Mesenchymal stem cell (in vitro differentiated cells and primary cell): ENCODE data around the gene MPZL1.

Experiments used
- DNase-seq: peaks from one replicate; pipeline ENCODE4 v3.0.0-alpha.2; 2013
- H2AFZ ChIP-seq: one replicate; pipeline ENCODE4 v1.6.1; 2013; ENCODE audit warnings: low read depth, mild to moderate bottlenecking, control low read depth, inconsistent platforms, low read length, moderate library complexity
- H2AK5ac ChIP-seq: 2 replicates; pipeline ENCODE4 v1.6.1; 2013; ENCODE audit warnings: low read length, moderate library complexity, mild to moderate bottlenecking, inconsistent platforms; ENCODE audit not compliant: severe bottlenecking
- H2BK120ac ChIP-seq: one replicate; pipeline ENCODE4 v1.6.1; 2013; ENCODE audit warnings: low read depth, mild to moderate bottlenecking, inconsistent platforms, low read length, moderate library complexity
- H2BK12ac ChIP-seq, 2 experiments: one replicate each; pipeline ENCODE4 v1.6.1; 2013; ENCODE audit warnings: inconsistent platforms in 2 of 2, low read length in 2 of 2, mild to moderate bottlenecking in 2 of 2, moderate library complexity in 2 of 2, control low read depth in 1 of 2
- H2BK15ac ChIP-seq: one replicate; pipeline ENCODE4 v1.6.1; 2013; ENCODE audit warnings: mild to moderate bottlenecking, low read depth, inconsistent platforms; ENCODE audit not compliant: poor library complexity, severe bottlenecking
- H2BK5ac ChIP-seq: 2 replicates; pipeline ENCODE4 v1.6.1; 2013; ENCODE audit warnings: low read depth, mild to moderate bottlenecking, low read length, control low read depth, inconsistent platforms; ENCODE audit not compliant: poor library complexity, severe bottlenecking
- H3K14ac ChIP-seq, 2 experiments: one replicate each; pipeline ENCODE4 v1.6.1; 2013; ENCODE audit warnings: inconsistent platforms in 2 of 2, low read length in 2 of 2, control low read depth in 1 of 2, mild to moderate bottlenecking in 1 of 2, moderate library complexity in 1 of 2
- H3K18ac ChIP-seq, 2 experiments: one replicate each; pipeline ENCODE4 v1.6.1; 2013; ENCODE audit warnings: inconsistent platforms in 2 of 2, low read length in 2 of 2, control low read depth in 1 of 2, low read depth in 1 of 2, mild to moderate bottlenecking in 1 of 2
- H3K23ac ChIP-seq, 2 experiments: one replicate each; pipeline ENCODE4 v1.6.1; 2013; ENCODE audit warnings: inconsistent platforms in 2 of 2, low read length in 2 of 2, mild to moderate bottlenecking in 2 of 2, moderate library complexity in 2 of 2, control low read depth in 1 of 2
- H3K27ac ChIP-seq: 2 replicates; pipeline ENCODE4 v1.5.1; 2013; ENCODE audit warnings: mild to moderate bottlenecking, moderate library complexity, low read length, control low read depth, inconsistent platforms; ENCODE audit not compliant: poor library complexity, severe bottlenecking
- H3K27me3 ChIP-seq, 2 experiments: 2 replicates each; pipeline versions ENCODE4 v1.6.1 to v1.7.0; 2013; ENCODE audit warnings: low read length in 2 of 2, mild to moderate bottlenecking in 2 of 2, moderate library complexity in 2 of 2, control low read depth in 1 of 2, inconsistent platforms in 1 of 2; ENCODE audit not compliant: control insufficient read depth in 1 of 2, insufficient read depth in 1 of 2
- H3K36me3 ChIP-seq, 2 experiments: 2 replicates each; pipeline versions ENCODE4 v1.6.1 to v1.7.0; 2013; ENCODE audit warnings: low read length in 2 of 2, control low read depth in 1 of 2, inconsistent platforms in 1 of 2, low read depth in 1 of 2, mild to moderate bottlenecking in 1 of 2; ENCODE audit not compliant: insufficient read depth in 2 of 2, control insufficient read depth in 1 of 2
- H3K4ac ChIP-seq, 2 experiments: one replicate each; pipeline ENCODE4 v1.6.1; 2013; ENCODE audit warnings: inconsistent platforms in 2 of 2, low read length in 2 of 2, mild to moderate bottlenecking in 2 of 2, moderate library complexity in 2 of 2, control low read depth in 1 of 2, low read depth in 1 of 2
- H3K4me1 ChIP-seq: 2 replicates; pipeline ENCODE4 v1.6.1; 2013; ENCODE audit warnings: low read depth, low read length, control low read depth; ENCODE audit not compliant: control insufficient read depth, insufficient read depth
- H3K4me2 ChIP-seq: 2 replicates; pipeline ENCODE4 v1.6.1; 2013; ENCODE audit warnings: low read length, mild to moderate bottlenecking, inconsistent platforms; ENCODE audit not compliant: poor library complexity, severe bottlenecking
- H3K4me3 ChIP-seq, 2 experiments: 2 replicates each; pipeline versions ENCODE4 v1.5.1 to v1.7.0; 2013; ENCODE audit warnings: low read length in 2 of 2, mild to moderate bottlenecking in 2 of 2, control low read depth in 1 of 2, low read depth in 1 of 2; ENCODE audit not compliant: insufficient read depth in 1 of 2
- H3K79me1 ChIP-seq: replicated peaks from 2 replicates; pipeline ENCODE4 v1.6.1; 2013; ENCODE audit warnings: mild to moderate bottlenecking, control low read depth, low read length, inconsistent platforms; ENCODE audit not compliant: poor library complexity, severe bottlenecking
- H3K9ac ChIP-seq: 2 replicates; pipeline ENCODE4 v1.7.0; 2013; ENCODE audit warnings: mild to moderate bottlenecking, low read length, moderate library complexity
- H3K9me3 ChIP-seq: 2 replicates; pipeline ENCODE4 v1.7.0; 2013; ENCODE audit warnings: mild to moderate bottlenecking, low read length; ENCODE audit not compliant: control insufficient read depth
- H4K8ac ChIP-seq: one replicate; pipeline ENCODE4 v1.6.1; 2013; ENCODE audit warnings: inconsistent platforms, mild to moderate bottlenecking, low read length, moderate library complexity
- H4K91ac ChIP-seq: one replicate; pipeline ENCODE4 v1.6.1; 2013; ENCODE audit warnings: mild to moderate bottlenecking, low read length, inconsistent platforms
- WGBS: methylation state at CpG from one replicate; pipeline ENCODE4 v1.1.7; 2013; ENCODE audit warnings: mixed read lengths; 5-methylcytosine and 5-hydroxymethylcytosine counted together

Gene MPZL1

DNA sequence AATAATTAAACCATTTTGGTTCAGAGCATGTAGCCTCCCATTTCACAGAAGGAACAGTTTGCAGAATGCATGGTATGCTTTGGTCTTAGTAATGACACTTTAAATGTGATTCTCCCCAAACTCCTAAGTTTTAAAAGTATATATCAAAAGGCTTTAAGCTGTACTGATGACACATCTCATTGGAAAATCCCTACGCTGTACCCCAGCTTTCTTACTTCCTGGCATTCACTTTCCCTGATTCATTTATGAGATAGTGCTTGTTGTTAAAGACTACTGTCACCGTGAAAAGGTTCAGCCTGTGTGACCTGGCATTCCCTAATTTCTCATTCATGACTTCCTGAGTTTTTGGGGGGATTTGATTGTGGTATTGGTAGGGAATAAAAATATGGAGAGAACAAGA lies 53.4 kb downstream of the MPZL1 start:
- no peak overlapping the region for H3K27ac ChIP-seq
- H3K9ac ChIP-seq, result peak overlapping the region; percentile 13
- no peak overlapping the region for H3K14ac ChIP-seq
- H3K36me3 ChIP-seq, result peaks cover 16 to 64% of the 10 kb centered on the region in 2 experiments
- no peak overlapping the region for H2BK120ac ChIP-seq
- DNase-seq, result peak; percentile 77
- no peak overlapping the region for H2AFZ ChIP-seq
- no CpG with 5 or more reads among the region's 2 CpGs for WGBS
- no peak overlapping the region for H2AK5ac ChIP-seq
- H3K79me1 ChIP-seq, result peaks cover 22% of the 10 kb centered on the region
- no peaks in the 10 kb centered on the region for H3K27me3 ChIP-seq
- no peak overlapping the region for H4K91ac ChIP-seq
- H3K4ac ChIP-seq, result no peak overlapping the region
- no peak overlapping the region for H3K4me2 ChIP-seq
- no peak overlapping the region for H2BK5ac ChIP-seq
- no peak overlapping the region for H2BK12ac ChIP-seq
- H3K18ac ChIP-seq, result no peak overlapping the region
- no peak overlapping the region for H4K8ac ChIP-seq
- H2BK15ac ChIP-seq, result no peak overlapping the region
- H3K9me3 ChIP-seq, result no peaks in the 10 kb centered on the region
- H3K4me3 ChIP-seq, result no peak overlapping the region
- no peak overlapping the region for H3K23ac ChIP-seq
- H3K4me1 ChIP-seq, result peaks cover 4% of the 10 kb centered on the region

DNA sequence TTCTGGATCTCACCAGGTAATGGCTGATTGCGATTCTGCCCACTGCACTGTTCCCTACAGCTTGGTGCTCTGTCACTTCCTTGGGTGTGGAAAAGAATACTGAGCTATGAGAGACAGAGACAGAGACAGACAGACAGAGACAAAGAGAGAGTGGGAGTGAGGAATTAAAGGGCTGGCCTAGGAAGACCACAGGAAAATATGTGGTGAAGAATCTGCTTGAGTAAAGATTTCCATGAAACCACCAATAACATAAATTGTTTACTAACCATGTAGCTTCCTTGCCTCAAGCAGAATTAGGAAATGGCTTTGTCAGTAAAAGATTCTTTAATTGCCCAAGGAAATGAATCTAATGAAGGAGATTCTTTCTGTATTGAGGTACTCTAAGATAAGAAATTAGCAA lies 54.4 kb downstream of the MPZL1 start:
- Histone ChIP-seq H3K27ac (no peak overlapping the region), H3K18ac (peak overlapping the region in 1 of 2 experiments; percentile 46), H2BK120ac (no peak overlapping the region), H3K4me3 (no peak overlapping the region), H3K23ac (no peak overlapping the region), H4K91ac (no peak overlapping the region), H3K36me3 (peaks cover 16 to 68% of the 10 kb centered on the region in 2 experiments), H2AK5ac (no peak overlapping the region), H3K27me3 (no peaks in the 10 kb centered on the region), H3K4me1 (peaks cover 4% of the 10 kb centered on the region), H3K9ac (no peak overlapping the region), H2BK5ac (no peak overlapping the region), H3K9me3 (no peaks in the 10 kb centered on the region), H2AFZ (no peak overlapping the region), H3K4me2 (no peak overlapping the region), H2BK12ac (no peak overlapping the region), H3K14ac (no peak overlapping the region), H3K4ac (no peak overlapping the region), H2BK15ac (no peak overlapping the region), H3K79me1 (peaks cover 18% of the 10 kb centered on the region), H4K8ac (no peak overlapping the region)
- DNase-seq, result peak; percentile 89
- whole genome bisulfite sequencing, result 100% methylated on average over 1 of the region's 1 CpG

DNA sequence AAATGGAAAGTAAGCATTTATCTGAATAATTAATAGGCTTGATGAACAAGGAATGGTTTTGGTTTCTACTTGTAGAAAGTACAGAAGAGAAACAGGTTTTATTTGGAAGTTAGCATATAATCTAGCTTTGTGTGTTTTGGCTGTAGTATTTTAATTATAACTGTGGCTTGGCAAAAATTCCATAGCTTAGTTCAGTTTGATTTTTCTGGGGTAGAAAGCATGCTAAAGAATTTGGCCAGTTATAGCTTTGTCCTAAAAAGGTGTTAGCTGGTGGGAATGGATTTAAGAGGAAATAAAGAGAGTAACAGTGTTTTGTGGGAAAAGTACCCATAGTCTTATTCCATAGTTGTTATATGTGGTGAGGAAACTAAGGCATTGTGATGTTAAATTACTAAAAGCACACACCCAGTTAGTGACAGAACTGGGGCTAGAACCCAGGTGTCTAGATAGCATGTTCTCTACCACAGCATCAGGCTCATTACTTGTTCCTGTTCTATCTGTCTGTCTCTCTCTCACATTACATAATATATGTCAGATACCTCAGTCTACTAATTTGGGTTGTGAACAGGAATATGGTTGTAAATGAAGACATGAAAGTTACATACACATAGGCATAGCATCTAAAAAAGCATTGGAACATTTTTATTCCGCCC lies 55.0 kb downstream of the MPZL1 start:
- Histone ChIP-seq H3K18ac (no peak overlapping the region), H3K79me1 (peaks cover 16% of the 10 kb centered on the region), H2BK15ac (no peak overlapping the region), H2BK12ac (no peak overlapping the region), H2AFZ (no peak overlapping the region), H3K4ac (no peak overlapping the region), H3K4me1 (peaks cover 3% of the 10 kb centered on the region), H3K14ac (no peak overlapping the region), H3K4me3 (no peak overlapping the region), H3K4me2 (no peak overlapping the region), H2BK120ac (no peak overlapping the region), H3K27ac (no peak overlapping the region), H3K9ac (no peak overlapping the region), H3K27me3 (no peaks in the 10 kb centered on the region), H4K91ac (no peak overlapping the region), H2BK5ac (no peak overlapping the region), H4K8ac (no peak overlapping the region), H3K36me3 (peaks cover 12 to 69% of the 10 kb centered on the region in 2 experiments), H3K23ac (no peak overlapping the region), H2AK5ac (no peak overlapping the region), H3K9me3 (no peaks in the 10 kb centered on the region)
- WGBS, result 100% methylated on average over 1 of the region's 1 CpG
- DNase-seq, result no peak

DNA sequence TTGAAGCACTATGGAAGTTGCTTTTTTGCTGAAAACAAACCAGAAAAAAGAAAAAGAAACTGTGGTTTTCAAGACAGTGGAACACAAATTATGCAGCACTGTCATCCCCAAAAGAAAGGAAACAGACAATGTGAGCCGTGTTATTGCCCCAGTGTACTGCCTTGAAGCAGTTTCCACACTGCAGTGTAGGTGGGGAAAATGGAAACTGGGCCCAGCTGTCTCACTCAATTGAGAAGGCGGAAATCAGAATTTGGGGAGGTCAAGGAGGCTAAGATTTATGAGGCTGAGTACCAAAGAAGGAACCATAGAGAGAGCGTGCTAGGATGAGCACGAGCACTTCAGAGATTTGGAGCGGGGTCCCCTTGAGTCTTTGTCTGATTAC lies 55.5 kb downstream of the MPZL1 start:
- Histone ChIP-seq H3K23ac (no peak overlapping the region), H3K14ac (no peak overlapping the region), H3K27ac (no peak overlapping the region), H3K4ac (no peak overlapping the region), H3K4me3 (no peak overlapping the region), H2BK5ac (no peak overlapping the region), H4K91ac (no peak overlapping the region), H3K4me1 (peaks cover 2% of the 10 kb centered on the region), H3K79me1 (peaks cover 16% of the 10 kb centered on the region), H3K4me2 (no peak overlapping the region), H3K27me3 (no peaks in the 10 kb centered on the region), H2BK15ac (no peak overlapping the region), H4K8ac (no peak overlapping the region), H3K36me3 (peaks cover 10 to 64% of the 10 kb centered on the region in 2 experiments), H2AFZ (no peak overlapping the region), H3K9me3 (no peaks in the 10 kb centered on the region), H3K18ac (no peak overlapping the region), H2BK120ac (no peak overlapping the region), H2AK5ac (no peak overlapping the region), H3K9ac (no peak overlapping the region), H2BK12ac (peak overlapping the region in 1 of 2 experiments; percentile 6)
- WGBS, result 98% methylated on average over 5 of the region's 5 CpGs
- no peak for DNase-seq
